WERI-Rb-1 (cell line): ENCODE data around the gene ADK.
"Not testable (repeated sequence)": the region's sequence is repeated elsewhere in the genome, so short reads cannot be mapped to it uniquely, and the experiment has no call there.

Experiments used
- DNase-seq: peaks from one replicate; pipeline ENCODE4 v3.0.0-alpha.2; 2020
- H3K27ac ChIP-seq: fragments of 250-450 bp; sonication (Bioruptor Pico); 2 replicates; pipeline ENCODE4 v1.5.1; 2020; ENCODE audit warnings: mild to moderate bottlenecking, moderate library complexity
- H3K27me3 ChIP-seq: fragments of 250-450 bp; sonication (Bioruptor Pico); 2 replicates; pipeline ENCODE4 v1.5.1; 2021; ENCODE audit warnings: mild to moderate bottlenecking, low read depth, moderate library complexity; ENCODE audit not compliant: insufficient read depth, severe bottlenecking
- H3K36me3 ChIP-seq: fragments of 250-450 bp; sonication (Bioruptor Pico); 2 replicates; pipeline ENCODE4 v1.5.1; 2020; ENCODE audit warnings: mild to moderate bottlenecking, moderate library complexity
- H3K4me3 ChIP-seq: 2 replicates; pipeline ENCODE4 v1.5.1; 2011; ENCODE audit warnings: low read depth, mild to moderate bottlenecking, control low read depth, low read length
- H3K9me3 ChIP-seq: fragments of 250-450 bp; sonication (Bioruptor Pico); 2 replicates; pipeline ENCODE4 v1.5.1; 2021; ENCODE audit warnings: mild to moderate bottlenecking, moderate library complexity; ENCODE audit not compliant: severe bottlenecking
- TF ChIP-seq, protein P1 (sequence below): IDR thresholded peaks from 2 replicates; pipeline ENCODE4 v1.5.1; 2011; ENCODE audit warnings: low read depth, mild to moderate bottlenecking, control low read depth, inconsistent platforms, low read length

The ADK gene

DNA sequence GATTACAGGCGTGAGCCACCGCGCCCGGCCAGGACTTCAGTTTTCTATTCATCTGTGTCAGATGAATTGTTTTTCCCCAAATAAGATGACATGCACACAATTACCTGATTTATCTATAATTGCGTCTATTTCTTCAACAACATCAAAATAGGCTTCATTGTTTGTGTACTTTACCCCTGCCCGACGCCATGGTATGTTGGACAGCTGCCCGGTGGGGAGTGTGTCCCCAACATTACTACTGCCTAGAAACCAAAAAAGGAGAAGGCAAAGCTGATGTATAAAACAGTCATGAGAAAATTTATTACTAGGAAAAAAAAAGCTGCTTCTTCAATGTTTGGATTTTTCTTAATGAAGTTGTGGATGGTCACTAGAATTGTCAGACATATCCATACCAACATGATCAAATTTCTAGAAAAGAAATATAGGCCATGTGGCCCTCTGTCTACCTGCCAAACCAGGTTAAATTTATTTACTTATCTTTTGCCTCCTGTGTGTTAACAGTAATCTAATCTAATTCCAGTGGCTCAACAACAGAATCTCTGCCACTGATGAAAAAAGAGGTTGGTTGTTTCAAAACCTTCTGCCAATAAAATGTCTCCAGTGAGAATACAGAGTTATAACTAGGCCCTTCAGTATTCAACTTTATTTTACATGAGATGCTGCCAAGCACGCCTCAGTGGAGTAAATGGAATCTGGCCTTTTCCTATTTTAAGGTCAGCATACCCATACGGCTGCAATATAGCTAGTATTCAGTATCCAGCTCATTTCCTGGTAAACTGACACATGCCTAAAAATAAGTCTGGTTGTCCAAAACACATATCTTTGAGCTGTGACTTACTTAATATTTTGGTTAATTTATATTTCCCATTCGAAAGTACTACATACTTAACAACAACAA lies 16.8 kb upstream of the ADK start:
- H3K36me3 ChIP-seq: peaks cover 86% of the 10 kb centered on the region
- no peaks in the 10 kb centered on the region for H3K9me3 ChIP-seq
- no peak overlapping the region for H3K27ac ChIP-seq
- H3K27me3 ChIP-seq: no peaks in the 10 kb centered on the region
- H3K4me3 ChIP-seq: no peak overlapping the region
- TF ChIP-seq, protein P1, sequence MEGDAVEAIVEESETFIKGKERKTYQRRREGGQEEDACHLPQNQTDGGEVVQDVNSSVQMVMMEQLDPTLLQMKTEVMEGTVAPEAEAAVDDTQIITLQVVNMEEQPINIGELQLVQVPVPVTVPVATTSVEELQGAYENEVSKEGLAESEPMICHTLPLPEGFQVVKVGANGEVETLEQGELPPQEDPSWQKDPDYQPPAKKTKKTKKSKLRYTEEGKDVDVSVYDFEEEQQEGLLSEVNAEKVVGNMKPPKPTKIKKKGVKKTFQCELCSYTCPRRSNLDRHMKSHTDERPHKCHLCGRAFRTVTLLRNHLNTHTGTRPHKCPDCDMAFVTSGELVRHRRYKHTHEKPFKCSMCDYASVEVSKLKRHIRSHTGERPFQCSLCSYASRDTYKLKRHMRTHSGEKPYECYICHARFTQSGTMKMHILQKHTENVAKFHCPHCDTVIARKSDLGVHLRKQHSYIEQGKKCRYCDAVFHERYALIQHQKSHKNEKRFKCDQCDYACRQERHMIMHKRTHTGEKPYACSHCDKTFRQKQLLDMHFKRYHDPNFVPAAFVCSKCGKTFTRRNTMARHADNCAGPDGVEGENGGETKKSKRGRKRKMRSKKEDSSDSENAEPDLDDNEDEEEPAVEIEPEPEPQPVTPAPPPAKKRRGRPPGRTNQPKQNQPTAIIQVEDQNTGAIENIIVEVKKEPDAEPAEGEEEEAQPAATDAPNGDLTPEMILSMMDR: no peak
- DNase-seq: no peak

DNA sequence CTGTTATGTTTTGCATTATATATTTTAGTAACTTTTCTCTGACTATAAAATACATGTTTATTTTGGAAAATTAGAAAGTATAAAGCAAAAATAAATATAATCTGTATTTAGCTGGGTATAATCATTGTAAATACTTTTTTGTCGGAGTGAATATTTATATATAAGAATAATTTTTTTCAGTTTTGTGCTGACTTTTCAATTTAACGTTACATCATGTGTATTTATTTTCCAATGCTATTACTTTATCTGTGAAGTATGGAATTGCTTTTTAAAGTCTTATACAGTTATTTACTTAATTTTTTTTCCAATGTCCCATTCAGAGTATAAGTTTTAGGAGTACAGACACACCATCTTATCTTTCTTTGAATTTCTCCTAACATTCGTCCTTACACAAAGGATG lies 15.6 kb upstream of the ADK start:
- Histone ChIP-seq H3K27ac (no peak overlapping the region), H3K4me3 (no peak overlapping the region), H3K27me3 (no peaks in the 10 kb centered on the region), H3K36me3 (peaks cover 74% of the 10 kb centered on the region), H3K9me3 (no peaks in the 10 kb centered on the region)
- TF ChIP-seq, protein P1: no peak
- no peak for DNase-seq

DNA sequence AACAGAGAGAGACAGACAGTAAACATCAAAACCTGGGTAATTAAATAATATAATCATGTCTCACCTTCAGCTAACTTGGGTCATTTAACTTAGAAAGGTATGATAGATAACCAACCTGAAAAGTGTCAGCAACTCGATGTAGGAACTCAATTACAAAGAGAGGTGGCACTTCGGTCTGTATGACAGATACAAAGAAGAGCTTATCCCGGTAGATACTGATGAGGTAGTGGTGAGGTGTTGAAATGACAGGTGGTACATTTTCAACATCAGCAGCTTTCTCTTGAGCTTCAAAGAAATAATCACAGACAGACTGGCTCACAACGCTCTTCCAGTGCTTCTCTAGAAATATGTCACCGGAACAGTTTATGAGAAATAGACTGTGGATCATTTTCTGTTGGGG lies 13.0 kb upstream of the ADK start:
- no peaks in the 10 kb centered on the region for H3K9me3 ChIP-seq
- no peaks in the 10 kb centered on the region for H3K27me3 ChIP-seq
- H3K36me3 ChIP-seq: peaks cover 49% of the 10 kb centered on the region
- DNase-seq: no peak
- H3K4me3 ChIP-seq: no peak overlapping the region
- H3K27ac ChIP-seq: no peak overlapping the region
- TF ChIP-seq, protein P1: no peak

DNA sequence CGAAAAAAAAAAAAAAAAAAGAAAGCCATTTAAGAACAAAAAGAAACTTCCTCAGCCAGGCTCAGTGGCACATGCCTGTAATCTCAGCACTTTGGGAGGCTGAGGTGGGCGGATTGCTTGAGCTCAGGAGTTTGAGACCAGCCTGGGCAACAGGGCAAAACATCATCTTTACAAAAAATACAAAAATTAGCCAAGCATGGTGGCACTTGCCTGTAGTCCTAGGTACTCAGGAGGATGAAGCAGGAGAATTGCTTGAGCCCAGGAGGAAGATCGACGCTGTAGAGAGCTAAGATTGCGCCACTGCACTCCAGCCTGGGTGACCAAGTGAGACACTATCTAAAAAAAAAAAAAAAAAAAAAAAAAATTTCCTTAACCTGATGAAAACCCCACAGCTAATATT lies 12.4 kb upstream of the ADK start:
- peaks cover 43% of the 10 kb centered on the region for H3K36me3 ChIP-seq
- H3K27me3 ChIP-seq, H3K27ac ChIP-seq, H3K9me3 ChIP-seq, DNase-seq, H3K4me3 ChIP-seq: not testable (repeated sequence)

DNA sequence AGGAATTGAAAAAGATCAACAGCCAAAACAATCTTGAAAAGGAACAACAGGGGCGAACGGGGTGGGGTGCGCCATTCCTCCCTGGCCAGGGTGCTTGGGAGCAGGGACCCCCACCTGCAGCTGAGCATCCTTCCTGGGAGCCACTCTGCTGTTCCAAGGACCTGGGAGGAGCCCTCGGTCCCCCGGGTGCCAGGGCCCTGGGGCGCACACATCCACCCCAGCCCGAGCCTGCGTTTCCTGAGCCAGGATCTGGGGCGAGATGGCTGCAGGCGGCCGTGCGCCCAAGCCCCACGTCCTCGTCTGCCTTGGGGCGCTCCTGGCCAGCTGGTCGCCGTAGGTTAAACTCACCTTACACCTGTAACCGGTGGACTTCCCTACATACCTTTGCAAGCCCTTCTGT lies 11.0 kb upstream of the ADK start:
- Histone ChIP-seq H3K27me3 (no peaks in the 10 kb centered on the region), H3K36me3 (peaks cover 35% of the 10 kb centered on the region), H3K27ac (no peak overlapping the region), H3K4me3 (no peak overlapping the region), H3K9me3 (no peaks in the 10 kb centered on the region)
- TF ChIP-seq, protein P1: no peak
- DNase-seq: no peak

DNA sequence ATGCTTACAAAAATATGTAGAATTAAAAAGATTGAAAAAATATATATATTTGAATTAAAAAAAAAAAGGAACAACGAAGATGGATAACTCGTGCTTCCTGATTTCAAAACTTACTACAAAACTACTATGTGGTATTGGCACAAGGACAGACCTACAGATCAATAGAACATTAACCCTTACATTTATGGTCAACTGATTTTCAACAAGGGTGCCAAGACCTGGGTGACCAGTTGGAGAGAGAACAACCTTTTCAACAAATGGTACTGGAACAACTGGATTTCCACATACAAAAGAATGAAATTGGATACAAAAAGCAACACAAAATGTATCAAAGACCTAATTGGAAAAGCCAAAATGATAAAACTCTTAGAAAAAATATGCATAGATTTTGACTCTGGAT lies 10.5 kb upstream of the ADK start:
- Histone ChIP-seq H3K9me3 (no peaks in the 10 kb centered on the region), H3K36me3 (peaks cover 31% of the 10 kb centered on the region), H3K27me3 (no peaks in the 10 kb centered on the region), H3K4me3 (no peak overlapping the region), H3K27ac (no peak overlapping the region)
- TF ChIP-seq, protein P1: no peak
- DNase-seq: no peak
